ENCODE measurements around the gene SFRP5.

GRCh38 chr10:97743169-97743943, 28.4 kb downstream of the SFRP5 start:
- no peak for TF ChIP-seq POLR2A (IDR thresholded peaks at IDR 0.05)
- no peak for TF ChIP-seq CTCF (IDR thresholded peaks at IDR 0.05)
- TF ChIP-seq EP300 (IDR thresholded peaks at IDR 0.05): no peak
- no peak for TF ChIP-seq POLR2AphosphoS5 (IDR thresholded peaks at IDR 0.05)

All from sigmoid colon (tissue), 4 donors.